Muscle of leg (tissue), 11 donors: ENCODE results near the gene TBC1D2B. TPM values are rescaled to one million over a fixed set of nuclear protein-coding genes. Genes with fewer than 3 reads are reported as not detected.
A peak's percentile ranks its signal among the peaks of the same experiment; 100 is the strongest.

ENCODE experiments used
- DNase-seq: peaks from one replicate; pipeline ENCODE4 v3.0.0; 2013
- H3K27ac ChIP-seq: one replicate; pipeline ENCODE4 v1.5.1; 2013; ENCODE audit warnings: mild to moderate bottlenecking, low read length, control low read depth
- H3K27me3 ChIP-seq: one replicate; pipeline ENCODE4 v1.6.1; 2013; ENCODE audit warnings: low read length; ENCODE audit not compliant: control insufficient read depth, insufficient read depth
- H3K36me3 ChIP-seq: one replicate; pipeline ENCODE4 v1.6.1; 2013; ENCODE audit warnings: low read length; ENCODE audit not compliant: control insufficient read depth, insufficient read depth
- H3K4me1 ChIP-seq: one replicate; pipeline ENCODE4 v1.6.1; 2013; ENCODE audit warnings: low read length; ENCODE audit not compliant: control insufficient read depth, insufficient read depth
- H3K4me3 ChIP-seq: one replicate; pipeline ENCODE4 v1.5.1; 2013; ENCODE audit warnings: low read length, control low read depth
- H3K9me3 ChIP-seq: replicated peaks from 2 replicates; pipeline ENCODE4 v1.6.1; 2013; ENCODE audit warnings: low read depth, low read length; ENCODE audit not compliant: control insufficient read depth
- WGBS: methylation state at CpG from one replicate; pipeline ENCODE4 v1.1.5; 2013; ENCODE audit warnings: missing lambda C conversion rate; ENCODE audit not compliant: insufficient coverage; 5-methylcytosine and 5-hydroxymethylcytosine counted together
- polyA plus RNA-seq, 8 donors: library from polyadenylated mRNA; unstranded; fragments of 120-200 nt; gene quantifications; one replicate each; pipeline versions ENCODE4 v1.2.1 to v1.2.3, GENCODE V29; 2013; ENCODE audit warnings: inconsistent platforms in 1 of 8, low replicate concordance in 1 of 8; ENCODE audit not compliant: insufficient read length in 8 of 8, insufficient read depth in 1 of 8
- total RNA-seq: library from RNA; stranded (reverse); fragments of 120-200 nt; gene quantifications from one replicate; pipeline ENCODE4 v1.2.4, GENCODE V29; 2013

TBC1D2B gene
- total and polyA plus RNA-seq, 9 donors: 21.5 to 38.4 (median 29.8) TPM

- no peaks in the 10 kb centered on the region for H3K9me3 ChIP-seq
- DNase-seq: no peak
- WGBS: 50% methylated on average over 2 of the region's 7 CpGs
- H3K27ac ChIP-seq: no peak overlapping the region
- H3K4me3 ChIP-seq: no peak overlapping the region
- H3K36me3 ChIP-seq: peaks cover 29% of the 10 kb centered on the region
- H3K4me1 ChIP-seq: peaks cover 43% of the 10 kb centered on the region
- no peaks in the 10 kb centered on the region for H3K27me3 ChIP-seq
Measured at GRCh38 chr15:78037328-78037727, 40.2 kb downstream of the TBC1D2B start.

- no peak for DNase-seq
- H3K36me3 ChIP-seq: peaks cover 22% of the 10 kb centered on the region
- H3K27ac ChIP-seq: peak overlapping the region; percentile 11
- H3K27me3 ChIP-seq: no peaks in the 10 kb centered on the region
- H3K4me1 ChIP-seq: peaks cover 47% of the 10 kb centered on the region
- 94% methylated on average over 2 of the region's 6 CpGs for WGBS
- H3K9me3 ChIP-seq: no peaks in the 10 kb centered on the region
- no peak overlapping the region for H3K4me3 ChIP-seq
Measured at GRCh38 chr15:78035861-78036476, 41.5 kb downstream of the TBC1D2B start.

- DNase-seq: peak; percentile 54
- Histone ChIP-seq H3K27ac (peak overlapping the region; percentile 11), H3K4me3 (no peak overlapping the region), H3K36me3 (peaks cover 22% of the 10 kb centered on the region), H3K4me1 (peaks cover 47% of the 10 kb centered on the region), H3K9me3 (no peaks in the 10 kb centered on the region), H3K27me3 (no peaks in the 10 kb centered on the region)
- WGBS: no CpG with 5 or more reads among the region's 4 CpGs
Measured at GRCh38 chr15:78035321-78035751, 42.2 kb downstream of the TBC1D2B start.

GRCh38 chr15:78034495-78035191 lies 42.9 kb downstream of the TBC1D2B start:
- Histone ChIP-seq H3K4me3 (no peak overlapping the region), H3K27me3 (no peaks in the 10 kb centered on the region), H3K4me1 (peaks cover 47% of the 10 kb centered on the region), H3K36me3 (peaks cover 19% of the 10 kb centered on the region), H3K27ac (peak overlapping the region; percentile 57), H3K9me3 (no peaks in the 10 kb centered on the region)
- DNase-seq: no peak
- 41% methylated on average over 7 of the region's 13 CpGs for WGBS

GRCh38 chr15:78033864-78034263 lies 43.6 kb downstream of the TBC1D2B start:
- H3K27ac ChIP-seq: peak overlapping the region; percentile 6
- peak; percentile 59 for DNase-seq
- H3K4me1 ChIP-seq: peaks cover 44% of the 10 kb centered on the region
- no peak overlapping the region for H3K4me3 ChIP-seq
- H3K9me3 ChIP-seq: no peaks in the 10 kb centered on the region
- no peaks in the 10 kb centered on the region for H3K27me3 ChIP-seq
- H3K36me3 ChIP-seq: peaks cover 20% of the 10 kb centered on the region
- 85% methylated on average over 2 of the region's 6 CpGs for WGBS

- peaks cover 23% of the 10 kb centered on the region for H3K36me3 ChIP-seq
- peaks cover 37% of the 10 kb centered on the region for H3K4me1 ChIP-seq
- no peak overlapping the region for H3K4me3 ChIP-seq
- no peaks in the 10 kb centered on the region for H3K27me3 ChIP-seq
- no peaks in the 10 kb centered on the region for H3K9me3 ChIP-seq
- no peak for DNase-seq
- no CpG with 5 or more reads among the region's 4 CpGs for WGBS
- no peak overlapping the region for H3K27ac ChIP-seq
Measured at GRCh38 chr15:78032671-78033070, 44.8 kb downstream of the TBC1D2B start.

GRCh38 chr15:78024883-78025282 lies 52.6 kb downstream of the TBC1D2B start:
- WGBS: 40% methylated on average over 1 of the region's 2 CpGs
- DNase-seq: no peak
- no peaks in the 10 kb centered on the region for H3K27me3 ChIP-seq
- H3K4me3 ChIP-seq: no peak overlapping the region
- H3K9me3 ChIP-seq: no peaks in the 10 kb centered on the region
- peaks cover 47% of the 10 kb centered on the region for H3K36me3 ChIP-seq
- H3K27ac ChIP-seq: peak overlapping the region; percentile 86
- H3K4me1 ChIP-seq: peaks cover 38% of the 10 kb centered on the region

GRCh38 chr15:78024519-78024870 lies 53.0 kb downstream of the TBC1D2B start:
- peaks cover 48% of the 10 kb centered on the region for H3K36me3 ChIP-seq
- WGBS: 33% methylated on average over 1 of the region's 2 CpGs
- no peak for DNase-seq
- H3K4me3 ChIP-seq: no peak overlapping the region
- H3K27ac ChIP-seq: peak overlapping the region; percentile 86
- H3K9me3 ChIP-seq: no peaks in the 10 kb centered on the region
- peaks cover 38% of the 10 kb centered on the region for H3K4me1 ChIP-seq
- no peaks in the 10 kb centered on the region for H3K27me3 ChIP-seq

- H3K36me3 ChIP-seq: peaks cover 46% of the 10 kb centered on the region
- 30% methylated on average over 17 of the region's 17 CpGs for WGBS
Measured at GRCh38 chr15:78023865-78024518, 53.5 kb downstream of the TBC1D2B start.

GRCh38 chr15:78023081-78023665 lies 54.3 kb downstream of the TBC1D2B start:
- no peak overlapping the region for H3K4me3 ChIP-seq
- H3K36me3 ChIP-seq: peaks cover 44% of the 10 kb centered on the region
- DNase-seq: no peak
- H3K27me3 ChIP-seq: no peaks in the 10 kb centered on the region
- WGBS: 75% methylated on average over 4 of the region's 6 CpGs
- H3K9me3 ChIP-seq: no peaks in the 10 kb centered on the region
- peaks cover 38% of the 10 kb centered on the region for H3K4me1 ChIP-seq
- peak overlapping the region; percentile 86 for H3K27ac ChIP-seq

More at GRCh38 chr15:78023865-78024518, 53.5 kb downstream of the TBC1D2B start:
- no peaks in the 10 kb centered on the region for H3K9me3 ChIP-seq
- peak; percentile 97 for DNase-seq
- no peak overlapping the region for H3K4me3 ChIP-seq
- peak overlapping the region; percentile 86 for H3K27ac ChIP-seq
- H3K4me1 ChIP-seq: peaks cover 38% of the 10 kb centered on the region
- no peaks in the 10 kb centered on the region for H3K27me3 ChIP-seq
